GM21723 (cell line): ENCODE measurements around the gene CD4.
"Not testable (repeated sequence)": the region's sequence is repeated elsewhere in the genome, so short reads cannot be mapped to it uniquely, and the experiment has no call there.

ENCODE experiments used
- ATAC-seq: cut with Tn5 transposase; IDR thresholded peaks from one replicate; pipeline ENCODE4 v1.9.1; 2021; ENCODE audit warnings: mild to moderate bottlenecking, moderate library complexity; ENCODE audit not compliant: unreplicated experiment

CD4 gene

DNA sequence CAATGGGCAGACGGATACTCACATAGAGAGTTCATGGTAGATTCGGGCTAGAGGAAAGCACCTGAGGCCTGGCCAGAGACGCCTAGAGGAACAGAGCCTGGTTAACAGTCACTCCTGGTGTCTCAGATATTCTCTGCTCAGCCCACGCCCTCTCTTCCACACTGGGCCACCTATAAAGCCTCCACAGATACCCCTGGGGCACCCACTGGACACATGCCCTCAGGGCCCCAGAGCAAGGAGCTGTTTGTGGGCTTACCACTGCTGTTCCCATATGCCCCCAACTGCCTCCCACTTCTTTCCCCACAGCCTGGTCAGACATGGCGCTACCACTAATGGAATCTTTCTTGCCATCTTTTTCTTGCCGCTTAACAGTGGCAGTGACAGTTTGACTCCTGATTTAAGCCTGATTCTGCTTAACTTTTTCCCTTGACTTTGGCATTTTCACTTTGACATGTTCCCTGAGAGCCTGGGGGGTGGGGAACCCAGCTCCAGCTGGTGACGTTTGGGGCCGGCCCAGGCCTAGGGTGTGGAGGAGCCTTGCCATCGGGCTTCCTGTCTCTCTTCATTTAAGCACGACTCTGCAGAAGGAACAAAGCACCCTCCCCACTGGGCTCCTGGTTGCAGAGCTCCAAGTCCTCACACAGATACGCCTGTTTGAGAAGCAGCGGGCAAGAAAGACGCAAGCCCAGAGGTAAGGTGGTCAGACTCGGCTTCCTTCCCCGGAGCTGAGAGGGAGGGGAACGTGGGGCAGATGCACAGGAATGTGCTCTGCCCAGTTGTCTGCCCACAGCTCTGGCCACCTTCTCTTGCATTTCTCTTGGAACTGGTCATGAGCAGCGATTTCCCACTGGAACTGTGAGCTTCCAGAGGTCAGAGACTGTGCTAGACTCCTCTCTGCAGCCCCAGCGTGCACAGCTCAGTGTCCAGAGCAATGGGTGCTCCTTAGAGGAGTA is at the start of gene CD4:
Gene CD4 (plus strand): TSS at position 557 of the 953 bp plus-strand sequence. CDS start 10,611 bp downstream, outside the sequence.
- ATAC-seq: no peak

DNA sequence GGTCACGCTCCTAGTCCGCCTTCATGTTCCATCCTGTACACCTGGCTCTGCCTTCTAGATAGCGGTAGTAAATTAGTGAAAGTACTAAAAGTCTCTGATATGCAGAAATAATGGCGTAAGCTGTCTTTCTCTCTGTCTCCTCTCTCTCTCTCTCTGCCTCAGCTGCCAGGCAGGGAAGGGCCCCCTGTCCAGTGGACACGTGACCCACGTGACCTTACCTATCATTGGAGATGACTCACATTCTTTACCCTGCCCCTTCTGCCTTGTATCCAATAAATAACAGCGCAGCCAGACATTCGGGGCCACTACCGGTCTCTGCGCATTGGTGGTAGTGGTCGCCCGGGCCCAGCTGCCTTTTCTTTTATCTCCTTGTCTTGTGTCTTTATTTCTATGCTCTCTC is 47.2 kb upstream of the CD4 start:
- not testable (repeated sequence) for ATAC-seq

GRCh38 chr12:6742834-6743233 is 46.5 kb upstream of the CD4 start:
- no peak for ATAC-seq

GRCh38 chr12:6743300-6743699 is 46.0 kb upstream of the CD4 start:
- not testable (repeated sequence) for ATAC-seq

GRCh38 chr12:6745741-6746525 is 43.4 kb upstream of the CD4 start:
- no peak for ATAC-seq

- ATAC-seq: no peak
Observed at GRCh38 chr12:6747216-6747615, 42.1 kb upstream of the CD4 start.

DNA sequence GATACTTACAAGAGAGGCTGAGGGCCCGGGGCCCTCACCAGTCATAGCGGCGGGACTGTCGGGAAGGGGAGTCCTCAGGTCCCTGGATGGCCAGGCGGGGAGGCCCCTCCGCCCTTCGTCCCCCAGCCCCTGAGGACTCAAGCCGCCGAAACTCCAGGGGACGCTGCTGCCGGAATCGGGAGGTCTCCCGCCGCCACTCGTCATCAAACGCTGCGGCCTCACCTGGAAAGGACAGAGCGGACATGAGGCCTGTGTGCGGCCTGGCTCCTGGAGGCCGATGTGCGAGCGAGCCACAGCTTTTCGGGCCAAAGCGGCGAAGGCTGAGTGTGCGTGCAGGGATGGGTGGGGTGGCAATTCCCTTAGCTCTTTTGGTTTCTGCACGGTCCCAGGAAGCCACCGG is 40.6 kb upstream of the CD4 start:
- no peak for ATAC-seq

- ATAC-seq: no peak
Observed at GRCh38 chr12:6750506-6750905, 38.8 kb upstream of the CD4 start.

- ATAC-seq: no peak
Observed at GRCh38 chr12:6751767-6752166, 37.6 kb upstream of the CD4 start.

DNA sequence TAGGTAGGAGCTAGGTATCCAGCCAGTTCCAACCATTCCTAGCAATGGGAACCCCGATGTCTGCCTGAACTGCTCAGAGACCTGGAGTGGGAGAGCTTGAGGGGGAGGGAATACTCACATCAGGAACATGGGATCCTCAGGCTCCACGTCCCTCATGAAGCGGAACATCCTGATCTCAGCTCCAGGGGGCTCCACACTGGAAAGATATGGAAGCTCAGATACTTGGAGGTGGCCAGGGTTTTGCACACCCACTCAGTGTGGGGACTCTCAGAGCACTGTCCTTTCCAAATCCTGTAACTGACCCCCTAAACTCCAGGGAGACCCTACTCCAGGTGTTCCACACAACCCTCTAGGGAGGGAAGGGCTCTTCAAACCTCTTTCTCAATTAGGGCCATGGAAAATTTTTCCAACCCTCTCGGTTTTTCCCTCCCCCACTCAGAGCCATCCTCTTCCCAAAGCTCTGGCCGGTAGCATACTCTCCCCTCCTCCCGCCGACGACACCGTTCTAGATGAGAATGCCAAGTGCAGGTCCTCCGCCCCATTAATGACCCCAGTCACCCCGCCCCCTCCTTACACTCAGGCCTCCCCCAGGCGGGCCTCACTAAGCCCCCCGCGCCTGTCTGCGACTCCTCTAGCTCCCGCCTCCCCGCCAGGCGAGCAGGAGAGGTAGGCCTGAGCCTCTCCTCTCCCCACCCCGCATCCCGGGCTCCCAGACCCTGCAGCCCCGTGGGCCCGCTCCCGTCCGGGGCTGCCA is 37.0 kb upstream of the CD4 start:
- peak; percentile 2 for ATAC-seq

GRCh38 chr12:6752921-6753771 is 36.2 kb upstream of the CD4 start, which contains the start of gene MLF2:
TSS of gene MLF2 (minus strand) at chr12:6753141. CDS start at chr12:6752334, 807 bp downstream.
- ATAC-seq: peak; percentile 92

- ATAC-seq: no peak
Observed at GRCh38 chr12:6753772-6754356, 35.5 kb upstream of the CD4 start.

- no peak for ATAC-seq
Observed at GRCh38 chr12:6754411-6754810, 34.9 kb upstream of the CD4 start.

DNA sequence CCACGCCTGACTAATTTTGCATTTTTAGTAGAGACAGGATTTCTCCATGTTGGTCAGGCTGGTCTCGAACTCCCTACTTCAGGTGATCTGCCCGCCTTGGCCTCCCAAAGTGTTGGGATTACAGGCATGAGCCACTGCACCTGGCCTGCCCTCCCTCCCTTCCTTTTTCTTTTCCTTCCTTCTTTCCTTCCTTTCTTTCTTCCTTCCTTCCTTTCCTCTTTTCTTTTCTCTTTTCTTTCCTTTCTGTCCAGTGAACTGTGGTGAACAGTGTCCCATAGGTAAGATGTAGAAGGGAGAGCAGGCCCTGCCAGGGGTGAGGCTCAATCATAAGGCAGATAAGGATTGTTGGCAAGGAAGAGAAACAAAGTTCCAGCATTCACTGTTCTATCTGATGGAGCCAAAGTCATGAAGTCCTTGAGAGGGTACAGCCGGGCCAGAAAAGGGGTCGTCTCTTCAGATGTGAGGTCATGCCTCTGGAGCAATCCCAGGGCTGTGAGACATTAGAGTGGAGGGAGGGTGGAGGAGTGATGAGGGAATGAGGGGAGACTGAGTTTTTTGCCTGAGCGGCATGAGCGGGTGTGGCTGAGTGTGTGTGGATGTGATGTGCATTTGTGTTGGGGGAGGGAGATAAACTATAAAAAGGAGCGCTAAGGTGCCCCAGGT is 32.2 kb upstream of the CD4 start:
- ATAC-seq: no peak

- ATAC-seq: no peak
Observed at GRCh38 chr12:6758506-6759095, 30.7 kb upstream of the CD4 start.

DNA sequence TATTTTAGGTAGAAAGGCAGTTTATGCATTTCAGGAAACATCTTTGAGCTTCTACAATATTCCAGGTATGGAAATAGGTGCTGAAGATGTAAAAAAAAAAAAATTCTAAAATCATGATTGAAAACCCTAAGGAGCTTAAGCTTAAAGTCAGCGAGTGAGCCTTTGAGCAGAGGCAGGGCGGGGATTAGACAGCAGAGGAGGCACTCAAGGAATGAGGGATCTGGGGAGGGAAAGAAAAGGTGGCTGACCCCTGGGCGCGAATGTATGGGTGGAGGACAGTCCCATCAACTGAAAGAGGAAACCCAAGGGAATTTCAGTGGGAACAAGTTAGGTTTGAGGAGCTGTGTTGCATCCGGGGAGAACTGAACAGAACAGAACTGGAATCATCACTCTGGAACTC is 29.6 kb upstream of the CD4 start:
- ATAC-seq: no peak

DNA sequence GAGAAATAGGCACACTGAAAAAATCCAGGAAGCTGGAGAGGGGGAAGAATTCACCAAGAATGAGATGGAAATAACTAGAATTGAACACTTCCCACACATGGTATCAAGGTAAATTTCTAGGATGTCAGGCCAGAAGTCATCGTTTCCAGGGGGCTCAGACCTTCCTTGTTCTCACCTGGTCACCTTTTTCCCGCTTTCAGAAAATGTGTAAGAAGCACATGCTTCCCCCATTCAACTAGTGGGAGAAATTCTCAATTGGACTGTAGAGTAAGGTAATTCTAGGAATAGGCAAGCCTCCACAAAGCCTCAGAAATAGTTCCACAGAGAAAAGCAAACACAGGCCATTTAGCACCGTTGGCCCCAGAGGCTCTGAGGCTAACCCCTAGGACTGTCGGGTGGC is 25.9 kb upstream of the CD4 start:
- ATAC-seq: no peak

DNA sequence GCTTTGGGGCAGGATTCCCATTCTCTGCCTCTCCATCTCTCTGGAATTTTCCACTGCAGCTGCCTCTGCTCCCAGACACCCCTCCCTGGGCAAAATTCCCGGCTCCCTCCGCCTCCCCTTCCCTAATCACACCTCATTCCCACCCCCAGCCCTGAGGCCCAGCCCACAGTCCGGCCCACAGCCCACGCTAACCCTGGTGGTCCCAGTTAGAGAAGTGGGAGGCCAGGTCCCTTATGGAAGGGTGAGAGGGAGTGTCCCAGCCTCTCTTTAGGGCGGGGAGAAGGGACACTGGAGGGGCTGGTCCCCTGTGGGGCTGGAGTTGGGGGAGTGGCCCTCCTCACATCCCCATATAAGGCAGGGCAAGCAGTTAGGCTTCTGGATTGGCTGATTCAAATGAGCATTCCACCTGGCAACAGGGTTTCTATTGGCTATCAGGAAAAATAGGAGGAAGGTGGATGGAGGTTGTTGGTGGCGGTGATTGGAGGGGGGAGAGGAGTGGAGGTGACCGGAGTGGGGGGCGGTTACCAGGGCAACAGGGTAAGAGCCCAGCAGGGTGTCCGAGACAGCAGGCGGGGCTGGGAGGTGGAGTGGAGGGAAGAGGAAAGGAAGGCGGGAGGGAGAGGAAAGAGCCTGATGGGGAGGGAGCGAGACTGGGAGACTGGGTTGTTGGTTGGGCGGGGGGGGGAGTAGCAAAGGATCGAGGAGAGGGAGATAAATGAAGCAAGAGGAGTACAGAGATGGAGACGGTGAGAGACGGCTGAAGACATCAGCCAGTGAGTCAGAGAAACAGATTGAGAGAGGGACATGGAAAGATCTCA is 25.1 kb upstream of the CD4 start:
- peak; percentile 74 for ATAC-seq
